ENCODE measurements around the gene XRN1.
"Not testable (repeated sequence)": the region's sequence is repeated elsewhere in the genome, so short reads cannot be mapped to it uniquely, and the experiment has no call there.

The XRN1 gene

GRCh38 chr3:142417302-142417701, 30.5 kb downstream of the XRN1 start:
- H3K4me1 Mint-ChIP-seq (ENCODE audit: low read depth) = no peaks in the 10 kb centered on the region
- peaks cover 44% of the 10 kb centered on the region for H3K36me3 Mint-ChIP-seq (ENCODE audit: low read depth)
- no peak for DNase-seq (ENCODE audit: low spot score)
- H3K27me3 Mint-ChIP-seq (ENCODE audit: low read depth) = no peaks in the 10 kb centered on the region
- H3K4me3 Mint-ChIP-seq = no peak overlapping the region
- H3K9me3 Mint-ChIP-seq = no peaks in the 10 kb centered on the region
- H3K27ac Mint-ChIP-seq = no peak overlapping the region

GRCh38 chr3:142400537-142400936, 47.3 kb downstream of the XRN1 start:
- not testable (repeated sequence) for H3K27ac Mint-ChIP-seq; H3K27me3 Mint-ChIP-seq (ENCODE audit: low read depth); H3K4me1 Mint-ChIP-seq (ENCODE audit: low read depth); DNase-seq (ENCODE audit: low spot score); H3K4me3 Mint-ChIP-seq; H3K9me3 Mint-ChIP-seq
- H3K36me3 Mint-ChIP-seq (ENCODE audit: low read depth) = peaks cover 55% of the 10 kb centered on the region

GRCh38 chr3:142394921-142395622, 52.8 kb downstream of the XRN1 start:
- Mint-ChIP-seq H3K27me3 (ENCODE audit: low read depth) (no peaks in the 10 kb centered on the region), H3K36me3 (ENCODE audit: low read depth) (peaks cover 36% of the 10 kb centered on the region)

GRCh38 chr3:142385078-142385477, 62.8 kb downstream of the XRN1 start:
- peaks cover 2% of the 10 kb centered on the region for H3K4me1 Mint-ChIP-seq (ENCODE audit: low read depth)
- H3K27me3 Mint-ChIP-seq (ENCODE audit: low read depth) = no peaks in the 10 kb centered on the region
- H3K9me3 Mint-ChIP-seq = peaks cover 11% of the 10 kb centered on the region
- peaks cover 60% of the 10 kb centered on the region for H3K36me3 Mint-ChIP-seq (ENCODE audit: low read depth)
- H3K4me3 Mint-ChIP-seq = no peak overlapping the region
- H3K27ac Mint-ChIP-seq = no peak overlapping the region
- DNase-seq (ENCODE audit: low spot score) = no peak

More at GRCh38 chr3:142394921-142395622, 52.8 kb downstream of the XRN1 start:
- Mint-ChIP-seq H3K4me3 (no peak overlapping the region), H3K27ac (no peak overlapping the region), H3K4me1 (ENCODE audit: low read depth) (no peaks in the 10 kb centered on the region), H3K9me3 (peaks cover 4% of the 10 kb centered on the region)
- no peak for DNase-seq (ENCODE audit: low spot score)

- no peak overlapping the region for H3K4me3 Mint-ChIP-seq
- no peaks in the 10 kb centered on the region for H3K9me3 Mint-ChIP-seq
- H3K4me1 Mint-ChIP-seq (ENCODE audit: low read depth) = no peaks in the 10 kb centered on the region
- H3K36me3 Mint-ChIP-seq (ENCODE audit: low read depth) = peaks cover 40% of the 10 kb centered on the region
- H3K27me3 Mint-ChIP-seq (ENCODE audit: low read depth) = no peaks in the 10 kb centered on the region
- no peak overlapping the region for H3K27ac Mint-ChIP-seq
- no peak for DNase-seq (ENCODE audit: low spot score)
Observed at GRCh38 chr3:142374687-142375086, 73.2 kb downstream of the XRN1 start.

GRCh38 chr3:142369576-142369975, 78.3 kb downstream of the XRN1 start:
- H3K4me3 Mint-ChIP-seq; H3K27me3 Mint-ChIP-seq (ENCODE audit: low read depth); H3K27ac Mint-ChIP-seq; H3K9me3 Mint-ChIP-seq; H3K4me1 Mint-ChIP-seq (ENCODE audit: low read depth); DNase-seq (ENCODE audit: low spot score): not testable (repeated sequence)
- peaks cover 36% of the 10 kb centered on the region for H3K36me3 Mint-ChIP-seq (ENCODE audit: low read depth)

GRCh38 chr3:142366434-142366833, 81.4 kb downstream of the XRN1 start:
- Mint-ChIP-seq H3K4me1 (ENCODE audit: low read depth) (no peaks in the 10 kb centered on the region), H3K4me3 (no peak overlapping the region), H3K9me3 (no peaks in the 10 kb centered on the region), H3K27me3 (ENCODE audit: low read depth) (no peaks in the 10 kb centered on the region), H3K27ac (no peak overlapping the region), H3K36me3 (ENCODE audit: low read depth) (peaks cover 34% of the 10 kb centered on the region)
- no peak for DNase-seq (ENCODE audit: low spot score)

- H3K27me3 Mint-ChIP-seq (ENCODE audit: low read depth) = no peaks in the 10 kb centered on the region
- H3K4me1 Mint-ChIP-seq (ENCODE audit: low read depth) = no peaks in the 10 kb centered on the region
- H3K27ac Mint-ChIP-seq = no peak overlapping the region
- peaks cover 43% of the 10 kb centered on the region for H3K36me3 Mint-ChIP-seq (ENCODE audit: low read depth)
- DNase-seq (ENCODE audit: low spot score) = no peak
- H3K4me3 Mint-ChIP-seq = no peak overlapping the region
- H3K9me3 Mint-ChIP-seq = no peaks in the 10 kb centered on the region
Observed at GRCh38 chr3:142363936-142364467, 83.8 kb downstream of the XRN1 start.

GRCh38 chr3:142363433-142363832, 84.4 kb downstream of the XRN1 start:
- H3K36me3 Mint-ChIP-seq (ENCODE audit: low read depth) = peaks cover 42% of the 10 kb centered on the region
- not testable (repeated sequence) for H3K4me1 Mint-ChIP-seq (ENCODE audit: low read depth); DNase-seq (ENCODE audit: low spot score); H3K27ac Mint-ChIP-seq; H3K9me3 Mint-ChIP-seq; H3K4me3 Mint-ChIP-seq; H3K27me3 Mint-ChIP-seq (ENCODE audit: low read depth)

GRCh38 chr3:142359367-142359766, 88.5 kb downstream of the XRN1 start:
- H3K27me3 Mint-ChIP-seq (ENCODE audit: low read depth) = no peaks in the 10 kb centered on the region
- DNase-seq (ENCODE audit: low spot score) = no peak
- H3K9me3 Mint-ChIP-seq = no peaks in the 10 kb centered on the region
- no peaks in the 10 kb centered on the region for H3K4me1 Mint-ChIP-seq (ENCODE audit: low read depth)
- peak overlapping the region; percentile 42 for H3K27ac Mint-ChIP-seq
- H3K4me3 Mint-ChIP-seq = no peak overlapping the region
- peaks cover 52% of the 10 kb centered on the region for H3K36me3 Mint-ChIP-seq (ENCODE audit: low read depth)

- H3K4me3 Mint-ChIP-seq = no peak overlapping the region
- no peaks in the 10 kb centered on the region for H3K4me1 Mint-ChIP-seq (ENCODE audit: low read depth)
- DNase-seq (ENCODE audit: low spot score) = no peak
- H3K36me3 Mint-ChIP-seq (ENCODE audit: low read depth) = peaks cover 56% of the 10 kb centered on the region
- H3K27ac Mint-ChIP-seq = no peak overlapping the region
- H3K9me3 Mint-ChIP-seq = peaks cover 4% of the 10 kb centered on the region
- H3K27me3 Mint-ChIP-seq (ENCODE audit: low read depth) = no peaks in the 10 kb centered on the region
Observed at GRCh38 chr3:142356818-142357217, 91.0 kb downstream of the XRN1 start.

GRCh38 chr3:142355692-142356091, 92.1 kb downstream of the XRN1 start:
- H3K9me3 Mint-ChIP-seq = peaks cover 4% of the 10 kb centered on the region
- H3K36me3 Mint-ChIP-seq (ENCODE audit: low read depth) = peaks cover 49% of the 10 kb centered on the region
- H3K27ac Mint-ChIP-seq = no peak overlapping the region
- no peak overlapping the region for H3K4me3 Mint-ChIP-seq
- H3K4me1 Mint-ChIP-seq (ENCODE audit: low read depth) = no peaks in the 10 kb centered on the region
- DNase-seq (ENCODE audit: low spot score) = no peak
- H3K27me3 Mint-ChIP-seq (ENCODE audit: low read depth) = no peaks in the 10 kb centered on the region

- H3K4me1 Mint-ChIP-seq (ENCODE audit: low read depth) = no peaks in the 10 kb centered on the region
- DNase-seq (ENCODE audit: low spot score) = no peak
Observed at GRCh38 chr3:142354076-142354475, 93.8 kb downstream of the XRN1 start.

GRCh38 chr3:142353571-142353970, 94.3 kb downstream of the XRN1 start:
- peaks cover 47% of the 10 kb centered on the region for H3K36me3 Mint-ChIP-seq (ENCODE audit: low read depth)
- no peak overlapping the region for H3K4me3 Mint-ChIP-seq
- H3K27me3 Mint-ChIP-seq (ENCODE audit: low read depth) = no peaks in the 10 kb centered on the region
- no peaks in the 10 kb centered on the region for H3K4me1 Mint-ChIP-seq (ENCODE audit: low read depth)
- no peak overlapping the region for H3K27ac Mint-ChIP-seq
- DNase-seq (ENCODE audit: low spot score) = no peak
- H3K9me3 Mint-ChIP-seq = peaks cover 4% of the 10 kb centered on the region

More at GRCh38 chr3:142354076-142354475, 93.8 kb downstream of the XRN1 start:
- peaks cover 4% of the 10 kb centered on the region for H3K9me3 Mint-ChIP-seq
- no peak overlapping the region for H3K4me3 Mint-ChIP-seq
- peaks cover 45% of the 10 kb centered on the region for H3K36me3 Mint-ChIP-seq (ENCODE audit: low read depth)
- H3K27me3 Mint-ChIP-seq (ENCODE audit: low read depth) = no peaks in the 10 kb centered on the region
- H3K27ac Mint-ChIP-seq = no peak overlapping the region

- not testable (repeated sequence) for H3K27me3 Mint-ChIP-seq (ENCODE audit: low read depth); H3K4me3 Mint-ChIP-seq; H3K4me1 Mint-ChIP-seq (ENCODE audit: low read depth); DNase-seq (ENCODE audit: low spot score); H3K9me3 Mint-ChIP-seq
- peaks cover 46% of the 10 kb centered on the region for H3K36me3 Mint-ChIP-seq (ENCODE audit: low read depth)
- peak overlapping the region; percentile 53 for H3K27ac Mint-ChIP-seq
Observed at GRCh38 chr3:142352698-142353097, 95.1 kb downstream of the XRN1 start.
